HG02678 (cell line): ENCODE measurements around the gene UBE2D4.
"Not testable (repeated sequence)": the region's sequence is repeated elsewhere in the genome, so short reads cannot be mapped to it uniquely, and the experiment has no call there.

Source experiments
- ATAC-seq: cut with Tn5 transposase; IDR thresholded peaks from one replicate; pipeline ENCODE4 v1.9.1; 2021; ENCODE audit warnings: mild to moderate bottlenecking, moderate library complexity; ENCODE audit not compliant: unreplicated experiment

Gene UBE2D4

GRCh38 chr7:43925984-43926797 lies at the start of gene UBE2D4:
Gene UBE2D4 (plus strand): TSS chr7:43926436. CDS start chr7:43926533, 97 bp downstream.
- peak; percentile 90 for ATAC-seq

GRCh38 chr7:43876976-43877745 lies 49.1 kb upstream of the UBE2D4 start:
- ATAC-seq: no peak

GRCh38 chr7:43877968-43878864 lies 48.0 kb upstream of the UBE2D4 start:
- ATAC-seq: no peak

- no peak for ATAC-seq
These were observed 47.4 kb upstream of the UBE2D4 start for GRCh38 chr7:43878867-43879266.

GRCh38 chr7:43879477-43879876 lies 46.8 kb upstream of the UBE2D4 start:
- ATAC-seq: no peak

GRCh38 chr7:43880596-43880995 lies 45.6 kb upstream of the UBE2D4 start:
- ATAC-seq: no peak

GRCh38 chr7:43884209-43884608 lies 42.0 kb upstream of the UBE2D4 start:
- ATAC-seq: no peak

- no peak for ATAC-seq
These were observed 41.6 kb upstream of the UBE2D4 start for GRCh38 chr7:43884617-43885016.

GRCh38 chr7:43888993-43889945 lies 37.0 kb upstream of the UBE2D4 start:
- no peak for ATAC-seq

- ATAC-seq: no peak
These were observed 35.8 kb upstream of the UBE2D4 start for GRCh38 chr7:43890468-43890867.

GRCh38 chr7:43891069-43891955 lies 34.9 kb upstream of the UBE2D4 start:
- no peak for ATAC-seq

- no peak for ATAC-seq
These were observed 30.3 kb upstream of the UBE2D4 start for GRCh38 chr7:43895847-43896415.

GRCh38 chr7:43898571-43898970 lies 27.7 kb upstream of the UBE2D4 start:
- not testable (repeated sequence) for ATAC-seq

- no peak for ATAC-seq
These were observed 23.6 kb upstream of the UBE2D4 start for GRCh38 chr7:43902542-43903054.

- no peak for ATAC-seq
These were observed 21.6 kb upstream of the UBE2D4 start for GRCh38 chr7:43904533-43905208.

GRCh38 chr7:43905209-43905946 lies 20.9 kb upstream of the UBE2D4 start:
- no peak for ATAC-seq

- ATAC-seq: peak; percentile 34
These were observed 20.3 kb upstream of the UBE2D4 start for GRCh38 chr7:43905956-43906330.
